Esophagus squamous epithelium (tissue), 4 donors: ENCODE results near the gene USP10.

Source experiments
- CTCF ChIP-seq, 6 experiments: fragments of 450-650 bp in 4 of 6; fragments of 200-600 bp in 2 of 6; sonication (generic) in 2 of 6; IDR thresholded peaks; one replicate each; pipeline ENCODE4 v1.5.1; 2016 to 2019; ENCODE audit warnings: antibody characterized with exemption in 6 of 6, mild to moderate bottlenecking in 4 of 6, moderate library complexity in 4 of 6
- POLR2A ChIP-seq, 4 donors: fragments of 450-650 bp; IDR thresholded peaks; one replicate each; pipeline ENCODE4 v1.6.1; 2017; ENCODE audit warnings: antibody characterized with exemption in 4 of 4, mild to moderate bottlenecking in 4 of 4, moderate library complexity in 3 of 4

- TF ChIP-seq CTCF (IDR thresholded peaks at IDR 0.05) (no peak), POLR2A (IDR thresholded peaks at IDR 0.05) (no peak)
These were observed 10.7 kb upstream of the USP10 start for GRCh38 chr16:84689111-84689510.
